H1 (cell line): ENCODE measurements around the gene MCF2L. TPM values are rescaled to one million over a fixed set of nuclear protein-coding genes. Genes with fewer than 3 reads are reported as not detected.

Experiments used
- EZH2 ChIP-seq: fragments of 200-600 bp; sonication (generic); IDR thresholded peaks from 2 replicates; pipeline ENCODE4 v1.7.1; 2012; ENCODE audit warnings: low read depth, mild to moderate bottlenecking, moderate library complexity, low read length, inconsistent platforms; ENCODE audit not compliant: severe bottlenecking
- FOSL1 ChIP-seq: IDR thresholded peaks from 2 replicates; pipeline ENCODE4 v1.6.1; 2011; ENCODE audit warnings: mild to moderate bottlenecking, low read depth, low read length, moderate library complexity; ENCODE audit not compliant: insufficient read depth
- HDAC6 ChIP-seq: IDR thresholded peaks from one replicate; pipeline ENCODE4 v1.7.1; 2012; ENCODE audit warnings: low read depth, mild to moderate bottlenecking, inconsistent platforms, low read length, moderate library complexity
- RBBP5 ChIP-seq: IDR thresholded peaks from 2 replicates; pipeline ENCODE4 v1.7.1; 2012; ENCODE audit warnings: low read depth, mild to moderate bottlenecking, inconsistent platforms, low read length, moderate library complexity, borderline replicate concordance
- RNF2 ChIP-seq: fragments of 200-900, 300-1000 bp; sonication (generic); IDR thresholded peaks from 2 replicates; pipeline ENCODE4 v1.7.1; 2016; ENCODE audit warnings: borderline replicate concordance, low read depth, mild to moderate bottlenecking, antibody characterized with exemption, low read length; ENCODE audit not compliant: poor library complexity, severe bottlenecking; ENCODE audit errors: missing control alignments
- polyA plus RNA-seq, 7 experiments: library from polyadenylated mRNA; depleted of rRNA in 3 of 7; stranded (reverse) in 5 of 7; unstranded in 2 of 7; fragments of >200 nt in 5 of 7; fragments of 200-250 nt in 2 of 7; gene quantifications; 1 replicate in 5 of 7; 2 replicates in 1 of 7; 4 replicates in 1 of 7; pipeline versions ENCODE4 v1.2.1 to v1.2.3, GENCODE V29; 2011 to 2013; ENCODE audit warnings: missing spikeins in 2 of 7, mixed read lengths in 2 of 7
- total RNA-seq: library from RNA; stranded (reverse); fragmentation: NEBNext Ultra II Directional; extraction: Animal tissue kit (Norgen Biotek cat#: 25700); gene quantifications from 2 replicates; pipeline ENCODE4 v1.2.1, GENCODE V29; 2021

Gene MCF2L
- total and polyA plus RNA-seq, 2 of the 8 experiments (the other 6 are each of a cell fraction or from before 2014, with no cell fraction given), result 10.1 to 24.4 TPM

GRCh38 chr13:113076681-113077401, 107.8 kb downstream of the MCF2L start (continued):
- TF ChIP-seq RBBP5, result no peak
- no peak for TF ChIP-seq EZH2
- no peak for TF ChIP-seq HDAC6
- TF ChIP-seq RNF2, result no peak
- no peak for TF ChIP-seq FOSL1
